ENCODE measurements around the gene C1QTNF9.
"Not testable (repeated sequence)": the region's sequence is repeated elsewhere in the genome, so short reads cannot be mapped to it uniquely, and the experiment has no call there.

DNA sequence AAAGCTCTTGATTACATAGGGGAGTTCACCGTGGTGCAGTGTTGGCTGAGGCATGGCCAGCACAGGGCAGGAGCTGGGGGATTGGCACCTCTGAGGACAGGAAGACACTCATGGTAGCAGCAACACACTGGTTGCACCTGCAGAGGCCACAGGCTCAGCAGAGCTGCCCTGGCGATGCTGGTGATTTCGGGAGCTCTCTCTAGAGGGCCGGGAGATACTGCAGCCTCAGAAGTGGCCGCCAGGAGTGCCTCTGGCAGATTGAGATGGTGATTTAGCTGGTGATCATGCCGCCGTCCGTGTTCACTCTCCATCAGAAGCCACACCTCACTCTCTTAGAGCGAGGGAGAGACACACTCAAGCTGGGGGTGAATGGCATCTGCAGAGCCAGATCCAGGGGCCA, 49.9 kb downstream of the C1QTNF9 start:
- TF ChIP-seq, protein P1, sequence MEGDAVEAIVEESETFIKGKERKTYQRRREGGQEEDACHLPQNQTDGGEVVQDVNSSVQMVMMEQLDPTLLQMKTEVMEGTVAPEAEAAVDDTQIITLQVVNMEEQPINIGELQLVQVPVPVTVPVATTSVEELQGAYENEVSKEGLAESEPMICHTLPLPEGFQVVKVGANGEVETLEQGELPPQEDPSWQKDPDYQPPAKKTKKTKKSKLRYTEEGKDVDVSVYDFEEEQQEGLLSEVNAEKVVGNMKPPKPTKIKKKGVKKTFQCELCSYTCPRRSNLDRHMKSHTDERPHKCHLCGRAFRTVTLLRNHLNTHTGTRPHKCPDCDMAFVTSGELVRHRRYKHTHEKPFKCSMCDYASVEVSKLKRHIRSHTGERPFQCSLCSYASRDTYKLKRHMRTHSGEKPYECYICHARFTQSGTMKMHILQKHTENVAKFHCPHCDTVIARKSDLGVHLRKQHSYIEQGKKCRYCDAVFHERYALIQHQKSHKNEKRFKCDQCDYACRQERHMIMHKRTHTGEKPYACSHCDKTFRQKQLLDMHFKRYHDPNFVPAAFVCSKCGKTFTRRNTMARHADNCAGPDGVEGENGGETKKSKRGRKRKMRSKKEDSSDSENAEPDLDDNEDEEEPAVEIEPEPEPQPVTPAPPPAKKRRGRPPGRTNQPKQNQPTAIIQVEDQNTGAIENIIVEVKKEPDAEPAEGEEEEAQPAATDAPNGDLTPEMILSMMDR (IDR thresholded peaks at IDR 0.05; ENCODE audit: poor library complexity): not testable (repeated sequence)
- TF ChIP-seq EZH2 (IDR thresholded peaks at IDR 0.05; ENCODE audit: borderline replicate concordance): not testable (repeated sequence)
